GM10266 (cell line): ENCODE data around the gene EIF3D.

ENCODE experiments used
- DNase-seq: peaks from one replicate; pipeline ENCODE4 v3.0.0; 2012; ENCODE audit errors: extremely low spot score
- TF ChIP-seq, protein P1 (sequence below): IDR thresholded peaks from 2 replicates; pipeline ENCODE4 v1.5.1; 2012; ENCODE audit warnings: mild to moderate bottlenecking, low read depth; ENCODE audit not compliant: control insufficient read depth, insufficient read depth; ENCODE audit errors: missing control alignments

EIF3D gene

GRCh38 chr22:36569999-36570398 is 41.0 kb upstream of the EIF3D start:
- no peak for DNase-seq

DNA sequence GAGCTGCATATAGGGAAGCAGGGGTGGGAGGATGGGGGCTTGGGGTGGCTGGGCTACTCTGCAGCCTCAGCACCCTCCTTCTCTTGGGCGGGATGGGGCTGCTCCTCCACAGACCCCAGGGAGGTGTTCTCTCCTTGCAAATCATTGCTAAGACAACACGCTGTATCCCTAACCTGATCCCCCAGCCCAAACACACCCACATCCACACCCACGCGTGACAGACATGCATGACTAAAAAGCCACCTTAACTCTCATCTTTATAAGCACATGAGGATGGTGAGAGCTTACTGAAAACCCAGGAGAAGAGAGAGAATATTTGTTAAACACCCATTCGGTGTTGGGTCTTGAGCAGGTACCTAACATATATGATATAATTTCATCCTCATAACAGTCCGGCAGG is 39.9 kb upstream of the EIF3D start:
- TF ChIP-seq, protein P1, sequence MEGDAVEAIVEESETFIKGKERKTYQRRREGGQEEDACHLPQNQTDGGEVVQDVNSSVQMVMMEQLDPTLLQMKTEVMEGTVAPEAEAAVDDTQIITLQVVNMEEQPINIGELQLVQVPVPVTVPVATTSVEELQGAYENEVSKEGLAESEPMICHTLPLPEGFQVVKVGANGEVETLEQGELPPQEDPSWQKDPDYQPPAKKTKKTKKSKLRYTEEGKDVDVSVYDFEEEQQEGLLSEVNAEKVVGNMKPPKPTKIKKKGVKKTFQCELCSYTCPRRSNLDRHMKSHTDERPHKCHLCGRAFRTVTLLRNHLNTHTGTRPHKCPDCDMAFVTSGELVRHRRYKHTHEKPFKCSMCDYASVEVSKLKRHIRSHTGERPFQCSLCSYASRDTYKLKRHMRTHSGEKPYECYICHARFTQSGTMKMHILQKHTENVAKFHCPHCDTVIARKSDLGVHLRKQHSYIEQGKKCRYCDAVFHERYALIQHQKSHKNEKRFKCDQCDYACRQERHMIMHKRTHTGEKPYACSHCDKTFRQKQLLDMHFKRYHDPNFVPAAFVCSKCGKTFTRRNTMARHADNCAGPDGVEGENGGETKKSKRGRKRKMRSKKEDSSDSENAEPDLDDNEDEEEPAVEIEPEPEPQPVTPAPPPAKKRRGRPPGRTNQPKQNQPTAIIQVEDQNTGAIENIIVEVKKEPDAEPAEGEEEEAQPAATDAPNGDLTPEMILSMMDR = no peak
- no peak for DNase-seq

More at GRCh38 chr22:36569999-36570398, 41.0 kb upstream of the EIF3D start:
- TF ChIP-seq, protein P1 = no peak

- DNase-seq = no peak
- TF ChIP-seq, protein P1 = no peak
These were observed 37.8 kb upstream of the EIF3D start for GRCh38 chr22:36566720-36567119.

GRCh38 chr22:36565686-36566085 is 36.7 kb upstream of the EIF3D start:
- TF ChIP-seq, protein P1 = no peak
- DNase-seq = no peak

- TF ChIP-seq, protein P1 = no peak
These were observed 36.2 kb upstream of the EIF3D start for GRCh38 chr22:36565159-36565507.

GRCh38 chr22:36564422-36565158 is 35.6 kb upstream of the EIF3D start:
- DNase-seq = no peak

More at GRCh38 chr22:36565159-36565507, 36.2 kb upstream of the EIF3D start:
- DNase-seq = no peak

GRCh38 chr22:36563898-36564297 is 34.9 kb upstream of the EIF3D start:
- TF ChIP-seq, protein P1 = no peak
- DNase-seq = no peak

More at GRCh38 chr22:36564422-36565158, 35.6 kb upstream of the EIF3D start:
- TF ChIP-seq, protein P1 = no peak
